ENCODE results near the gene TUBA4B. TPM values are rescaled to one million over a fixed set of nuclear protein-coding genes. Genes with fewer than 3 reads are reported as not detected.

TUBA4B gene
- total RNA-seq, 4 donors from 2014 or later: not detected

- Histone ChIP-seq H3K9me3 (no peaks in the 10 kb centered on the region), H3K4me1 (no peaks in the 10 kb centered on the region), H3K27ac (no peak overlapping the region), H3K27me3 (peaks cover 0 to 30% of the 10 kb centered on the region in 2 donors), H3K36me3 (no peaks in the 10 kb centered on the region), H3K4me3 (no peak overlapping the region)
- DNase-seq (ENCODE audit: low spot score in 2 of 2): no peak
- no peak for TF ChIP-seq EP300 (IDR thresholded peaks at IDR 0.05)
- no peak for TF ChIP-seq CTCF (IDR thresholded peaks at IDR 0.05)
- TF ChIP-seq POLR2A (IDR thresholded peaks at IDR 0.05): no peak
- WGBS, 2 donors: 61 to 72% methylated on average over 5 of the region's 5 CpGs
Measured at GRCh38 chr2:219261024-219261855, 8.2 kb downstream of the TUBA4B start.

GRCh38 chr2:219266232-219266631 is 13.2 kb downstream of the TUBA4B start:
- 60 to 100% methylated on average over 1 to 5 of the region's 5 CpGs for WGBS, 2 donors
- TF ChIP-seq EP300 (IDR thresholded peaks at IDR 0.05) (no peak), POLR2A (IDR thresholded peaks at IDR 0.05) (no peak), CTCF (IDR thresholded peaks at IDR 0.05) (no peak)
- no peak for DNase-seq (ENCODE audit: low spot score in 2 of 2)
- H3K27ac ChIP-seq: no peak overlapping the region
- H3K36me3 ChIP-seq: no peaks in the 10 kb centered on the region
- H3K4me3 ChIP-seq: no peak overlapping the region
- peaks cover 0 to 5% of the 10 kb centered on the region in 2 donors for H3K27me3 ChIP-seq
- no peaks in the 10 kb centered on the region for H3K4me1 ChIP-seq
- H3K9me3 ChIP-seq: no peaks in the 10 kb centered on the region

- no peak overlapping the region for H3K4me3 ChIP-seq
- no peaks in the 10 kb centered on the region for H3K9me3 ChIP-seq
- no peak overlapping the region for H3K27ac ChIP-seq
- H3K36me3 ChIP-seq: no peaks in the 10 kb centered on the region
- WGBS, 2 donors: 86 to 100% methylated on average over 1 of the region's 1 CpG
- no peaks in the 10 kb centered on the region for H3K27me3 ChIP-seq
- TF ChIP-seq POLR2A (IDR thresholded peaks at IDR 0.05): no peak
- no peak for TF ChIP-seq CTCF (IDR thresholded peaks at IDR 0.05)
- TF ChIP-seq EP300 (IDR thresholded peaks at IDR 0.05): no peak
- DNase-seq (ENCODE audit: low spot score in 2 of 2): no peak
- H3K4me1 ChIP-seq: no peaks in the 10 kb centered on the region
Measured at GRCh38 chr2:219266886-219267285, 13.8 kb downstream of the TUBA4B start.

GRCh38 chr2:219268294-219268693 is 15.3 kb downstream of the TUBA4B start:
- H3K4me1 ChIP-seq: no peaks in the 10 kb centered on the region
- 81 to 84% methylated on average over 2 of the region's 2 CpGs for WGBS, 2 donors
- H3K4me3 ChIP-seq: no peak overlapping the region
- H3K27me3 ChIP-seq: no peaks in the 10 kb centered on the region
- TF ChIP-seq POLR2A (IDR thresholded peaks at IDR 0.05): no peak
- no peak overlapping the region for H3K27ac ChIP-seq
- no peak for DNase-seq (ENCODE audit: low spot score in 2 of 2)
- H3K36me3 ChIP-seq: no peaks in the 10 kb centered on the region
- H3K9me3 ChIP-seq: no peaks in the 10 kb centered on the region

GRCh38 chr2:219269362-219270054 is 16.5 kb downstream of the TUBA4B start:
- Histone ChIP-seq H3K9me3 (no peaks in the 10 kb centered on the region), H3K27me3 (no peaks in the 10 kb centered on the region), H3K4me3 (no peak overlapping the region), H3K36me3 (no peaks in the 10 kb centered on the region), H3K4me1 (no peaks in the 10 kb centered on the region), H3K27ac (no peak overlapping the region)
- TF ChIP-seq EP300 (IDR thresholded peaks at IDR 0.05): no peak
- no peak for TF ChIP-seq POLR2A (IDR thresholded peaks at IDR 0.05)
- TF ChIP-seq CTCF (IDR thresholded peaks at IDR 0.05): no peak
- DNase-seq (ENCODE audit: low spot score in 2 of 2): no peak
- WGBS, 2 donors: 66 to 67% methylated on average over 7 to 8 of the region's 8 CpGs

All from tibial nerve (tissue), 4 donors.